ENCODE measurements around the gene AHCYL2. TPM values are rescaled to one million over a fixed set of nuclear protein-coding genes. Genes with fewer than 3 reads are reported as not detected.

AHCYL2 gene
- total RNA-seq, 1 donor from 2014 or later, result 11.0 TPM

GRCh38 chr7:129427526-129428045 lies 202.8 kb downstream of the AHCYL2 start:
- Mint-ChIP-seq H3K36me3 (ENCODE audit: low read depth) (peaks cover 11% of the 10 kb centered on the region), H3K4me3 (ENCODE audit: unreplicated experiment) (no peak overlapping the region), H3K4me1 (ENCODE audit: low read depth) (no peaks in the 10 kb centered on the region), H3K27me3 (ENCODE audit: low read depth) (peaks cover 2% of the 10 kb centered on the region), H3K27ac (ENCODE audit: unreplicated experiment) (no peak overlapping the region), H3K9me3 (ENCODE audit: low read depth) (no peaks in the 10 kb centered on the region)
- no peak for DNase-seq (ENCODE audit: low spot score)
- TF ChIP-seq CTCF (IDR thresholded peaks at IDR 0.05), result no peak

GRCh38 chr7:129431911-129432643 lies 207.2 kb downstream of the AHCYL2 start:
- Mint-ChIP-seq H3K27ac (ENCODE audit: unreplicated experiment) (no peak overlapping the region), H3K9me3 (ENCODE audit: low read depth) (no peaks in the 10 kb centered on the region), H3K4me1 (ENCODE audit: low read depth) (peaks cover 12% of the 10 kb centered on the region), H3K27me3 (ENCODE audit: low read depth) (peaks cover 14% of the 10 kb centered on the region), H3K4me3 (ENCODE audit: unreplicated experiment) (no peak overlapping the region), H3K36me3 (ENCODE audit: low read depth) (peaks cover 3% of the 10 kb centered on the region)
- TF ChIP-seq CTCF (IDR thresholded peaks at IDR 0.05), result no peak
- DNase-seq (ENCODE audit: low spot score), result no peak

- peaks cover 2% of the 10 kb centered on the region for H3K36me3 Mint-ChIP-seq (ENCODE audit: low read depth)
- H3K4me3 Mint-ChIP-seq (ENCODE audit: unreplicated experiment), result peak within 1 kb of the TSS; percentile 91
- H3K27me3 Mint-ChIP-seq (ENCODE audit: low read depth), result peaks cover 14% of the 10 kb centered on the region
- peak; percentile 56 for TF ChIP-seq CTCF (IDR thresholded peaks at IDR 0.05)
- DNase-seq (ENCODE audit: low spot score), result peak; percentile 95
- H3K9me3 Mint-ChIP-seq (ENCODE audit: low read depth), result no peaks in the 10 kb centered on the region
- H3K27ac Mint-ChIP-seq (ENCODE audit: unreplicated experiment), result peak within 1 kb of the TSS; percentile 27
- peaks cover 15% of the 10 kb centered on the region for H3K4me1 Mint-ChIP-seq (ENCODE audit: low read depth)
Measured at GRCh38 chr7:129433847-129434674, 209.2 kb downstream of the AHCYL2 start, which contains the start of gene STRIP2. Gene STRIP2 (plus strand): TSS chr7:129434432. CDS start chr7:129434473, 41 bp downstream.

GRCh38 chr7:129434675-129435318 lies 210.0 kb downstream of the AHCYL2 start:
- TF ChIP-seq CTCF (IDR thresholded peaks at IDR 0.05), result no peak
- no peaks in the 10 kb centered on the region for H3K36me3 Mint-ChIP-seq (ENCODE audit: low read depth)
- no peaks in the 10 kb centered on the region for H3K9me3 Mint-ChIP-seq (ENCODE audit: low read depth)
- no peak overlapping the region for H3K27ac Mint-ChIP-seq (ENCODE audit: unreplicated experiment)
- peak overlapping the region; percentile 91 for H3K4me3 Mint-ChIP-seq (ENCODE audit: unreplicated experiment)
- DNase-seq (ENCODE audit: low spot score), result no peak
- peaks cover 14% of the 10 kb centered on the region for H3K27me3 Mint-ChIP-seq (ENCODE audit: low read depth)
- H3K4me1 Mint-ChIP-seq (ENCODE audit: low read depth), result peaks cover 17% of the 10 kb centered on the region

- H3K27me3 Mint-ChIP-seq (ENCODE audit: low read depth), result peaks cover 14% of the 10 kb centered on the region
- no peak for DNase-seq (ENCODE audit: low spot score)
- no peak for TF ChIP-seq CTCF (IDR thresholded peaks at IDR 0.05)
- no peaks in the 10 kb centered on the region for H3K36me3 Mint-ChIP-seq (ENCODE audit: low read depth)
- peak overlapping the region; percentile 91 for H3K4me3 Mint-ChIP-seq (ENCODE audit: unreplicated experiment)
- peaks cover 17% of the 10 kb centered on the region for H3K4me1 Mint-ChIP-seq (ENCODE audit: low read depth)
- H3K27ac Mint-ChIP-seq (ENCODE audit: unreplicated experiment), result no peak overlapping the region
- H3K9me3 Mint-ChIP-seq (ENCODE audit: low read depth), result no peaks in the 10 kb centered on the region
Measured at GRCh38 chr7:129435414-129435829, 210.6 kb downstream of the AHCYL2 start.

All from chondrocyte (in vitro differentiated cells).